HFF-Myc (cell line): ENCODE measurements around the gene TEAD1.

Experiments
- DNase-seq: peaks from one replicate; pipeline ENCODE4 v3.0.0-alpha.2; 2011; ENCODE audit warnings: low read depth; ENCODE audit errors: extremely low read depth
- H3K4me3 ChIP-seq: replicated peaks from 2 replicates; pipeline ENCODE4 v1.5.1; 2011; ENCODE audit warnings: low read depth, mild to moderate bottlenecking, control low read depth, low read length
- CTCF ChIP-seq: IDR thresholded peaks from 2 replicates; pipeline ENCODE4 v1.5.1; 2012; ENCODE audit warnings: mild to moderate bottlenecking, low read depth, low read length, control low read depth; ENCODE audit errors: missing control alignments

Gene TEAD1

GRCh38 chr11:12785901-12786300, 111.7 kb downstream of the TEAD1 start:
- no peak for TF ChIP-seq CTCF
- DNase-seq = no peak

GRCh38 chr11:12786450-12786849, 112.2 kb downstream of the TEAD1 start:
- DNase-seq = no peak
- no peak for TF ChIP-seq CTCF
- H3K4me3 ChIP-seq = no peak overlapping the region

More at GRCh38 chr11:12785901-12786300, 111.7 kb downstream of the TEAD1 start:
- no peak overlapping the region for H3K4me3 ChIP-seq

- no peak overlapping the region for H3K4me3 ChIP-seq
- no peak for TF ChIP-seq CTCF
- no peak for DNase-seq
These were observed 112.7 kb downstream of the TEAD1 start for GRCh38 chr11:12786891-12787290.

- no peak overlapping the region for H3K4me3 ChIP-seq
- TF ChIP-seq CTCF = no peak
- DNase-seq = no peak
These were observed 113.6 kb downstream of the TEAD1 start for GRCh38 chr11:12787847-12788246.

GRCh38 chr11:12789054-12789453, 114.8 kb downstream of the TEAD1 start:
- no peak overlapping the region for H3K4me3 ChIP-seq
- no peak for DNase-seq
- TF ChIP-seq CTCF = no peak

- no peak overlapping the region for H3K4me3 ChIP-seq
- TF ChIP-seq CTCF = no peak
- DNase-seq = no peak
These were observed 115.5 kb downstream of the TEAD1 start for GRCh38 chr11:12789596-12790215.
